Body of pancreas (tissue), 4 donors: ENCODE results near the gene FOXL1.

Experiments
- CTCF ChIP-seq, 7 experiments: fragments of 450-650 bp in 4 of 7; fragments of 200-600 bp in 3 of 7; sonication (generic) in 3 of 7; IDR thresholded peaks; one replicate each; pipeline ENCODE4 v1.5.1; 2016 to 2019; ENCODE audit warnings: antibody characterized with exemption in 7 of 7
- POLR2A ChIP-seq, 3 donors: fragments of 450-650 bp; IDR thresholded peaks; one replicate each; pipeline ENCODE4 v1.6.1; 2016; ENCODE audit warnings: antibody characterized with exemption in 3 of 3, mild to moderate bottlenecking in 2 of 3

GRCh38 chr16:86578061-86578599 lies at the start of gene FOXL1:
- no peak for TF ChIP-seq POLR2A (IDR thresholded peaks at IDR 0.05)
- TF ChIP-seq CTCF (IDR thresholded peaks at IDR 0.05) = no peak
